K562 (cell line): Measurements from ENCODE around the gene GLG1. TPM values are rescaled to one million over a fixed set of nuclear protein-coding genes. Genes with fewer than 3 reads are reported as not detected.

Source experiments
- CEBPG ChIP-seq, 3 experiments: fragments of 200-800 bp in 1 of 3; sonication (Bioruptor generic) in 1 of 3; sonication (generic) in 1 of 3; formaldehyde crosslinking in 1 of 3; IDR thresholded peaks in 2 of 3; conservative IDR thresholded peaks in 1 of 3; 2 replicates each; pipeline versions ENCODE4 v1.6.1 to v1.8.0; 2016 to 2022; ENCODE audit warnings: missing compliant biosample characterization in 2 of 3, missing genetic modification characterization in 2 of 3, mild to moderate bottlenecking in 1 of 3, missing genetic modification reagents in 1 of 3
- CHD1 ChIP-seq: fragments of 200-600 bp; sonication (generic); IDR thresholded peaks from one replicate; pipeline ENCODE4 v1.6.1; 2012; ENCODE audit warnings: mild to moderate bottlenecking, moderate library complexity, low read length, inconsistent platforms
- CHD2 ChIP-seq: IDR thresholded peaks from 2 replicates; pipeline ENCODE4 v1.6.1; 2011; ENCODE audit warnings: low read depth, low read length
- DDX20 ChIP-seq: fragments of 450-650 bp; IDR thresholded peaks from 2 replicates; pipeline ENCODE4 v1.6.1; 2016; ENCODE audit warnings: missing genetic modification characterization, low read depth, mild to moderate bottlenecking, missing compliant biosample characterization, moderate library complexity
- ETV1 ChIP-seq: fragments of 450-650 bp; conservative IDR thresholded peaks from 2 replicates; pipeline ENCODE4 v1.6.1; 2016; ENCODE audit warnings: missing genetic modification characterization, control low read depth, low read depth, missing compliant biosample characterization
- HMG20B ChIP-seq: fragments of 250-450 bp; sonication (Bioruptor Pico); IDR thresholded peaks from 2 replicates; pipeline ENCODE4 v1.5.0; 2021; ENCODE audit warnings: mild to moderate bottlenecking
- MYNN ChIP-seq, 2 experiments: sonication (generic); formaldehyde crosslinking in 1 of 2; IDR thresholded peaks; 2 replicates each; pipeline versions ENCODE4 v1.5.0 to v1.6.1; 2016 to 2020; ENCODE audit warnings: antibody characterized with exemption in 1 of 2, missing genetic modification reagents in 1 of 2
- NFE2L1 ChIP-seq: fragments of 450-650 bp; IDR thresholded peaks from 2 replicates; pipeline ENCODE4 v1.6.1; 2016; ENCODE audit warnings: missing genetic modification characterization, low read depth, mild to moderate bottlenecking, missing compliant biosample characterization, moderate library complexity, borderline replicate concordance
- PHTF2 ChIP-seq: fragments of 250-450 bp; sonication (Bioruptor Pico); IDR thresholded peaks from 2 replicates; pipeline ENCODE4 v1.5.0; 2021; ENCODE audit warnings: mild to moderate bottlenecking
- RBM17 ChIP-seq: fragments of 200-400 bp; formaldehyde crosslinking; IDR thresholded peaks from 2 replicates; pipeline ENCODE4 v1.6.1; 2017; ENCODE audit warnings: low read depth, mild to moderate bottlenecking, low read length, borderline replicate concordance
- SMC3 ChIP-seq: conservative IDR thresholded peaks from 2 replicates; pipeline ENCODE4 v1.6.1; 2011; ENCODE audit warnings: low read depth, low read length, improper control_type of control experiment; ENCODE audit not compliant: insufficient read depth
- ZBTB1 ChIP-seq: sonication (generic); formaldehyde crosslinking; IDR thresholded peaks from 2 replicates; pipeline ENCODE4 v1.8.1; 2023; ENCODE audit warnings: missing genetic modification reagents, low read depth, mild to moderate bottlenecking, borderline replicate concordance
- ZBTB7A ChIP-seq: IDR thresholded peaks from 2 replicates; pipeline ENCODE4 v1.6.1; 2011; ENCODE audit warnings: low read depth, mild to moderate bottlenecking, low read length, moderate library complexity, borderline replicate concordance; ENCODE audit not compliant: control insufficient read depth
- ZKSCAN8 ChIP-seq: fragments of 200-800 bp; sonication (Bioruptor generic); IDR thresholded peaks from 2 replicates; pipeline ENCODE4 v1.6.1; 2016; ENCODE audit warnings: missing genetic modification characterization, missing compliant biosample characterization
- ZNF253 ChIP-seq: fragments of 250-450 bp; sonication (Bioruptor Pico); conservative IDR thresholded peaks from 2 replicates; pipeline ENCODE4 v1.6.1; 2021; ENCODE audit warnings: mild to moderate bottlenecking
- ZNF778 ChIP-seq: fragments of 450-650 bp; formaldehyde crosslinking; IDR thresholded peaks from 2 replicates; pipeline ENCODE4 v1.4.0; 2020; ENCODE audit warnings: mild to moderate bottlenecking, moderate library complexity
- polyA plus RNA-seq, 8 experiments: library from polyadenylated mRNA; depleted of rRNA in 4 of 8; stranded (reverse) in 5 of 8; unstranded in 3 of 8; fragments of >200 nt; fragmentation: Nextera tagmentation in 2 of 8; fragmentation: Illumina TruSeq in 1 of 8; extraction: Ambion mirVana in 2 of 8; extraction: Trizol in 1 of 8; gene quantifications; 2 replicates each; pipeline versions ENCODE4 v1.2.1 to v1.2.3, GENCODE V29; 2011 to 2014; ENCODE audit warnings: inconsistent platforms in 1 of 8, missing spikeins in 1 of 8
- total RNA-seq, 7 experiments: library from RNA; depleted of rRNA in 6 of 7; stranded (reverse); fragments of >200 nt in 6 of 7; fragmentation: Illumina TruSeq in 2 of 7; extraction: Trizol in 2 of 7; gene quantifications; 2 replicates each; pipeline versions ENCODE4 v1.2.1 to v1.2.3, GENCODE V29; 2011 to 2021; ENCODE audit warnings: low replicate concordance in 1 of 7
- TF ChIP-seq, protein P1 (sequence below): fragments of 450-650 bp; IDR thresholded peaks from 2 replicates; pipeline ENCODE4 v1.7.1; 2018; ENCODE audit warnings: mild to moderate bottlenecking, low read depth; ENCODE audit not compliant: partially characterized antibody
- TF ChIP-seq, protein P2 (sequence below): fragments of 250-450 bp; sonication (Bioruptor Pico); IDR thresholded peaks from 2 replicates; pipeline ENCODE4 v1.5.0; 2022; ENCODE audit warnings: mild to moderate bottlenecking
- TF ChIP-seq, protein P3 (sequence below): fragments of 250-450 bp; sonication (Bioruptor Pico); IDR thresholded peaks from 2 replicates; pipeline ENCODE4 v1.9.0; 2021; ENCODE audit warnings: mild to moderate bottlenecking, inconsistent platforms
- TF ChIP-seq, protein P4 (sequence below): fragments of 250-450 bp; sonication (Bioruptor Pico); IDR thresholded peaks from 2 replicates; pipeline ENCODE4 v1.6.1; 2021; ENCODE audit warnings: mild to moderate bottlenecking

GLG1 gene
- total and polyA plus RNA-seq, 9 of the 15 experiments (the other 6 are each of a cell fraction or from before 2014, with no cell fraction given), result 6.2 to 36.0 (median 23.6) TPM

DNA sequence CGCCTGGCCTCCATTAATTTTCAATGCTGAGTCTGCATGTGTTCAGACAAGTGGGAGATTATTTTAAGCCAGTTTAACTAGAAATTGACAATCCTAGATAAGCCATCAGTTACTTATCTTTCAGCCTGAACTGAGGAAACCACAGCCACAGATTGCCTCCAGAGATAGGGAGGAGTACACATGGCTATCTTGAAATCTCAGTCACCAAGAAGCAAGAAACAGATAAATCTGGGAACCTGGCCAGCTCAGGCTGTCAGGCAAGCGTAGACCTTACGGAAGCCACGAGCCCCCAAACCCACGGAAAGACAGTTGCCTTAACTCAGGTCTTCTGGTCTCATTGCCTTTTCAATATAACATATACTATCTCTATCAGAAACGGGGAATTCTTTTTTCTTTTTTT lies 2.0 kb upstream of the GLG1 start (continued):
- TF ChIP-seq, protein P1, sequence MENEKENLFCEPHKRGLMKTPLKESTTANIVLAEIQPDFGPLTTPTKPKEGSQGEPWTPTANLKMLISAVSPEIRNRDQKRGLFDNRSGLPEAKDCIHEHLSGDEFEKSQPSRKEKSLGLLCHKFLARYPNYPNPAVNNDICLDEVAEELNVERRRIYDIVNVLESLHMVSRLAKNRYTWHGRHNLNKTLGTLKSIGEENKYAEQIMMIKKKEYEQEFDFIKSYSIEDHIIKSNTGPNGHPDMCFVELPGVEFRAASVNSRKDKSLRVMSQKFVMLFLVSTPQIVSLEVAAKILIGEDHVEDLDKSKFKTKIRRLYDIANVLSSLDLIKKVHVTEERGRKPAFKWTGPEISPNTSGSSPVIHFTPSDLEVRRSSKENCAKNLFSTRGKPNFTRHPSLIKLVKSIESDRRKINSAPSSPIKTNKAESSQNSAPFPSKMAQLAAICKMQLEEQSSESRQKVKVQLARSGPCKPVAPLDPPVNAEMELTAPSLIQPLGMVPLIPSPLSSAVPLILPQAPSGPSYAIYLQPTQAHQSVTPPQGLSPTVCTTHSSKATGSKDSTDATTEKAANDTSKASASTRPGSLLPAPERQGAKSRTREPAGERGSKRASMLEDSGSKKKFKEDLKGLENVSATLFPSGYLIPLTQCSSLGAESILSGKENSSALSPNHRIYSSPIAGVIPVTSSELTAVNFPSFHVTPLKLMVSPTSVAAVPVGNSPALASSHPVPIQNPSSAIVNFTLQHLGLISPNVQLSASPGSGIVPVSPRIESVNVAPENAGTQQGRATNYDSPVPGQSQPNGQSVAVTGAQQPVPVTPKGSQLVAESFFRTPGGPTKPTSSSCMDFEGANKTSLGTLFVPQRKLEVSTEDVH, result no peak
- TF ChIP-seq PHTF2 (CRISPR knock-in tag), result no peak
- TF ChIP-seq HMG20B (CRISPR knock-in tag), result no peak
- TF ChIP-seq, protein P2, sequence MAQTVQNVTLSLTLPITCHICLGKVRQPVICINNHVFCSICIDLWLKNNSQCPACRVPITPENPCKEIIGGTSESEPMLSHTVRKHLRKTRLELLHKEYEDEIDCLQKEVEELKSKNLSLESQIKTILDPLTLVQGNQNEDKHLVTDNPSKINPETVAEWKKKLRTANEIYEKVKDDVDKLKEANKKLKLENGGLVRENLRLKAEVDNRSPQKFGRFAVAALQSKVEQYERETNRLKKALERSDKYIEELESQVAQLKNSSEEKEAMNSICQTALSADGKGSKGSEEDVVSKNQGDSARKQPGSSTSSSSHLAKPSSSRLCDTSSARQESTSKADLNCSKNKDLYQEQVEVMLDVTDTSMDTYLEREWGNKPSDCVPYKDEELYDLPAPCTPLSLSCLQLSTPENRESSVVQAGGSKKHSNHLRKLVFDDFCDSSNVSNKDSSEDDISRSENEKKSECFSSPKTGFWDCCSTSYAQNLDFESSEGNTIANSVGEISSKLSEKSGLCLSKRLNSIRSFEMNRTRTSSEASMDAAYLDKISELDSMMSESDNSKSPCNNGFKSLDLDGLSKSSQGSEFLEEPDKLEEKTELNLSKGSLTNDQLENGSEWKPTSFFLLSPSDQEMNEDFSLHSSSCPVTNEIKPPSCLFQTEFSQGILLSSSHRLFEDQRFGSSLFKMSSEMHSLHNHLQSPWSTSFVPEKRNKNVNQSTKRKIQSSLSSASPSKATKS, result no peak
- no peak for TF ChIP-seq ZKSCAN8
- no peak for TF ChIP-seq RBM17
- TF ChIP-seq SMC3, result no peak
- no peak for TF ChIP-seq CEBPG (CRISPR knock-in tag; IDR thresholded peaks at IDR 0.05)
- TF ChIP-seq CEBPG (tag; conservative IDR thresholded peaks at IDR 0.05 in 1 of 2, IDR thresholded peaks at IDR 0.05 in 1 of 2), result no peak
- TF ChIP-seq, protein P3, sequence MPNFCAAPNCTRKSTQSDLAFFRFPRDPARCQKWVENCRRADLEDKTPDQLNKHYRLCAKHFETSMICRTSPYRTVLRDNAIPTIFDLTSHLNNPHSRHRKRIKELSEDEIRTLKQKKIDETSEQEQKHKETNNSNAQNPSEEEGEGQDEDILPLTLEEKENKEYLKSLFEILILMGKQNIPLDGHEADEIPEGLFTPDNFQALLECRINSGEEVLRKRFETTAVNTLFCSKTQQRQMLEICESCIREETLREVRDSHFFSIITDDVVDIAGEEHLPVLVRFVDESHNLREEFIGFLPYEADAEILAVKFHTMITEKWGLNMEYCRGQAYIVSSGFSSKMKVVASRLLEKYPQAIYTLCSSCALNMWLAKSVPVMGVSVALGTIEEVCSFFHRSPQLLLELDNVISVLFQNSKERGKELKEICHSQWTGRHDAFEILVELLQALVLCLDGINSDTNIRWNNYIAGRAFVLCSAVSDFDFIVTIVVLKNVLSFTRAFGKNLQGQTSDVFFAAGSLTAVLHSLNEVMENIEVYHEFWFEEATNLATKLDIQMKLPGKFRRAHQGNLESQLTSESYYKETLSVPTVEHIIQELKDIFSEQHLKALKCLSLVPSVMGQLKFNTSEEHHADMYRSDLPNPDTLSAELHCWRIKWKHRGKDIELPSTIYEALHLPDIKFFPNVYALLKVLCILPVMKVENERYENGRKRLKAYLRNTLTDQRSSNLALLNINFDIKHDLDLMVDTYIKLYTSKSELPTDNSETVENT, result no peak
- no peak for TF ChIP-seq ZNF778 (CRISPR knock-in tag)
- no peak for TF ChIP-seq ZBTB7A
- TF ChIP-seq ZBTB1 (CRISPR knock-in tag), result no peak
- no peak for TF ChIP-seq DDX20
- no peak for TF ChIP-seq ETV1 (tag)
- TF ChIP-seq CHD1, result no peak
- no peak for TF ChIP-seq CHD2
- TF ChIP-seq, protein P4, sequence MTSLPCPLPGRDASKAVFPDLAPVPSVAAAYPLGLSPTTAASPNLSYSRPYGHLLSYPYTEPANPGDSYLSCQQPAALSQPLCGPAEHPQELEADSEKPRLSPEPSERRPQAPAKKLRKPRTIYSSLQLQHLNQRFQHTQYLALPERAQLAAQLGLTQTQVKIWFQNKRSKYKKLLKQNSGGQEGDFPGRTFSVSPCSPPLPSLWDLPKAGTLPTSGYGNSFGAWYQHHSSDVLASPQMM (CRISPR knock-in tag), result no peak
- TF ChIP-seq ZNF253, result no peak
- no peak for TF ChIP-seq MYNN (IDR thresholded peaks at IDR 0.05)
- no peak for TF ChIP-seq MYNN (CRISPR knock-in tag; IDR thresholded peaks at IDR 0.05)
- TF ChIP-seq NFE2L1 (tag), result no peak
